GM04503 (cell line): ENCODE results near the gene ZNF865.

ENCODE experiments used
- DNase-seq: peaks from one replicate; pipeline ENCODE4 v3.0.0-alpha.2; 2012; ENCODE audit warnings: low read depth

The ZNF865 gene

DNA sequence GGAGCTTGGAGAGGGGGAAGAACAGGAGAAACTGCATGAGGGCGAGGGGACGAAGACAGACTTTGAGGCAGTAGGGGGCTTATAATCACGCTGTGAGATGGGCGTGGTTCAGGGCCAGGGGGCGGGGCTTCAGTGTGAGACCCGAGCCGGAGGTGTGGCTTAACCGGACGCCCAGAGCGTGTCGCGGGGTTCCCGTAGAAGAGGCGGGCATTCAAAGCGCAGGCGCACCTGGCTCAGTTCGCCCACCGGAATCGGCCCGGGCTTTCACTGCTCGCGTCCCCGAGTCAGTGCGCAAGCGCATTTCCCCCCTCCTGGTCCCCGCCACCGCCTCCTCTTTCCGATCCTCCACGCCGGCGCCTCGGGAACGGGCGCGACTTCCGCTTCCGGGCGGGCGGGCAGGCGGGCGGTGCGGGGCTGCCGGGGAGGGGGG, 225 bp upstream of the ZNF865 start:
- peak; percentile 65 for DNase-seq

DNA sequence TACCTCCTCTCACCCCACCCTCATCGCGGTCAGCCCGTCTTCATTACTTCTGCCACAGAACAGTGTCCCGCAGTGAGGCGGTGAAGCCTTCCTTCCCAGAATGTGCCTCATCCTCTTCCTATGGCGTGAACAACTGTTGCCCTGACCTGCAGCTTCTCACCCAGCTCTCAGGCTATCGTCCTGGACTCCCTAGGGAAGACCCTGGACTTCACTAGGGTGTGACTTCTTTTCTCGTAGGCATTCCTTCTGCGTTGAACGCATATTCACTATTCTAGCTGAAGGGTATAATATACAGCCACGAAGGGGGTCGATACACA, 982 bp downstream of the ZNF865 start:
- DNase-seq = no peak

DNA sequence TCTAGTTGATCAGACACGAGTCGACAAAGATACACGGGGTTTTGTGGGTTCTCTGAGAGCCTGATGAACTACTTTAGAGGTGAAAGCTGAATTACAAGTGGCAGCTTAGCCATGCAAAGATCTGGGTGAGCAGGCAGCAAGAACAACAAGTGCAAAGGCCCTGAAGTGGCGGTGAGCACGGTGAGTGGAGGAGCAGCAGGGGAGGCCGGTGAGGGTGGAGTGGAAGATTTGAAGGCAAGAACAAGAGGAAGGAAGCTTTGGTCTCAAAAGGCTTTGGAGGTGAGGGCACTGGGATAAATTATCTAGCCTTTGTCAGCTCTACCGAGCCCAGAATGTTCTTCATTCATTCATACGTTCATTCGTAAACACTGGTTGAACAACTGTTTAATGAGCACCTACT, 1.4 kb downstream of the ZNF865 start:
- DNase-seq = no peak

- DNase-seq = no peak
These were observed 3.9 kb downstream of the ZNF865 start for GRCh38 chr19:55609326-55609725.

DNA sequence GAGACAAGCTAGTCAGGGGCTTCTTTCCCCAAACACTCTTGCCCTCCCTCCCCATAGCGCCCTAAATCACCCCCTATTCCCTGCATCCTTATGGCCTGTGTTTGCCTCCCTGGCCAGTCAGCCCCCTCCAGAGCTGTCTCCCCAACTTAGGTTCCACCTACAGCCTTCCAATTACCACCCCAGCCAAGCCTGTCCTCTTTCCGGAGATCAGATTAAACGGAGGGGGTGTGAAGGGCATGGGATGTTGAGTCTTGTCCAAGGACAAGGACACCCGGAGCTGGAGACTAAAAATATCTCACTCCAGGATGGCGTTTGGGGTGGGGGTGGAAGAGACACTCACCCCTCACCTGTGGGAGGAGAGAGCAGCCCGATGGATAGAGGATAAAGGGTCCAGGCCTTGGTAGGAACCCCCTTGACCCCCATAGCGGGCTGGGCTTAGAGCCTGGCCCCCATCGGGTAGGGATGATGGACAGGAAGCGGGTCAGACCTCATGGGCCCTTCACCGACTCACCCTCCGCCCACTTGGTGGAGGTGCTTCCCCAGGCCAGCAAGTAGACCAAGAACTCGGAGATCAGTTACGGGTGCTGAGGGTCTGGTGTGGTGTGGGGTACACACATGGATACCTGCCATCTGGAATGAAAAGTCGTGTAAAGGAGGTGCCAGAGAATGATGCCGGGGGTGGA, 6.0 kb downstream of the ZNF865 start:
- no peak for DNase-seq

DNA sequence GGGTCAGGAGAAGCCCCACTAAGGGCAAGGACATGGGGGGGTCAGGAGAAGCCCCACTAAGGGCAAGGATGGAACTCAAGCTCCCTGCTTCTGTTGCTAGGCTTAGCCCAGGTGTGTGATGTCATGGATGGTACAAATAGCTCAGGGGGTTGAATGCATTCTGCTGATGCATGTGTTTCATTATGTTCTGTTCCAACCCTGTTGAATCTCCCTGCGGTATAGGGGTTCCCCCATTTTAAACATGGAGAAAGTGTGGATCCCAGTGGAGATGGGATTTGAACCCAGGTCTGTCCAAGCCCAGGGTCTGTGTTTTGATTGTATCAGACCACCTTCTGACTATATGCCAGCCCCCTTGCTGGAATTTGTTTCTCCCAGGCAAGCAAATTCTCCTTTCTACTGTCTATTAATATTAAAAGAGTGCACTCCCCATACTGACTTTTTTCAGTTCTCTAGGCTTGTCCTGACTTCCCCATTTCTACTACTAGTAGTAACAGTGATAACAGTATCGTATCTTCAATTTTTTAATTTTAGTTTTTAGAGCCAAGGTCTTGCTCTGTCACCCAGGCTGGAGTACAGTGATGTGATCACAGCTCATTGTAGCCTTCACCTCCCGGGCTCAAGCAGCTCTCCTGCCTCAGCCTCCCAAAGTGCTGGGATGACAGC, 6.7 kb downstream of the ZNF865 start:
- DNase-seq = no peak

- no peak for DNase-seq
These were observed 7.9 kb downstream of the ZNF865 start for GRCh38 chr19:55613396-55613795.

DNA sequence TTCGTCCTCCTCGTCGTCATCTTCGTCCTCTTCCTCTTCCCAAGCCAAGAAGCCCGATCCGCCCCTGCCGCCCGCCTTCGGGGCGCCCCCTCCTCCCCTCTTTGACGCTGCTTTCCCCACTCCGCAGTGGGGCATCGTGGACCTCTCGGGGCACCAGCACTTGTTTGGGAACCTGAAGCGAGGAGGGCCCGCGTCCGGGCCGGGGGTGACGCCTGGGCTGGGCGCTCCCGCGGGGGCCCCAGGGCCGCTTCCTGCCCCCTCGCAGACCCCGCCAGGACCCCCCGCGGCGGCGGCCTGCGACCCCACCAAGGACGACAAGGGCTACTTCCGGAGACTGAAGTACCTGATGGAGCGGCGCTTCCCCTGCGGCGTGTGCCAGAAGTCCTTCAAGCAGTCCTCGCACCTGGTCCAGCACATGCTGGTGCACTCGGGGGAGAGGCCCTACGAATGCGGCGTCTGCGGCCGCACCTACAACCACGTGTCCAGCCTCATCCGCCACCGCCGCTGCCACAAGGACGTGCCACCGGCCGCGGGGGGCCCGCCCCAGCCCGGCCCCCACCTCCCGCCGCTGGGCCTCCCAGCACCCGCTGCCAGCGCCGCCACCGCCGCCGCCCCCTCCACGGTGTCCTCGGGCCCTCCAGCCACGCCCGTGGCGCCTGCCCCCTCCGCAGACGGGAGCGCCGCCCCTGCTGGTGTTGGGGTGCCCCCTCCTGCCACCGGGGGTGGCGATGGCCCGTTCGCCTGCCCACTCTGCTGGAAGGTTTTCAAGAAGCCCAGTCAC, 8.7 kb downstream of the ZNF865 start:
- no peak for DNase-seq

GRCh38 chr19:55614711-55615542, 9.5 kb downstream of the ZNF865 start:
- DNase-seq = no peak

DNA sequence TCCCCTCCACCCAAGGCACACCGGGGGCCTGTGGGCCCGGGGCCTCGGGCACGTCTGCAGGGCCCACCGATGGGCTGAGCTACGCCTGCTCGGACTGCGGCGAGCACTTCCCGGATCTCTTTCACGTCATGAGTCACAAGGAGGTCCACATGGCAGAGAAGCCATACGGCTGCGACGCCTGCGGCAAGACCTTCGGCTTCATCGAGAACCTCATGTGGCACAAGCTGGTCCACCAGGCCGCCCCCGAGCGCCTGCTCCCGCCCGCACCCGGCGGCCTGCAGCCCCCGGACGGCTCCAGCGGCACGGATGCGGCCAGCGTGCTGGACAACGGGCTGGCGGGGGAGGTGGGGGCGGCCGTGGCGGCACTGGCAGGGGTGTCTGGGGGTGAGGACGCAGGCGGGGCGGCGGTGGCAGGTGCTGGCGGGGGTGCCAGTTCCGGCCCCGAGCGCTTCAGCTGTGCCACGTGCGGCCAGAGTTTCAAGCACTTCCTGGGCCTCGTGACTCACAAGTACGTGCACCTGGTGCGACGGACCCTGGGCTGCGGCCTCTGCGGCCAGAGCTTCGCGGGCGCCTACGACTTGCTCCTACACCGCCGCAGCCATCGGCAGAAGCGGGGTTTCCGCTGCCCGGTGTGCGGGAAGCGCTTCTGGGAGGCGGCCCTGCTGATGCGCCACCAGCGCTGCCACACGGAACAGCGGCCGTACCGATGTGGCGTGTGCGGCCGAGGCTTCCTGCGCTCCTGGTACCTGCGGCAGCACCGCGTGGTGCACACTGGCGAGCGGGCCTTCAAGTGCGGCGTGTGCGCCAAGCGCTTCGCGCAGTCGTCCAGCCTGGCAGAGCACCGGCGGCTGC, 10.3 kb downstream of the ZNF865 start:
- DNase-seq = no peak

GRCh38 chr19:55616395-55616875, 11.0 kb downstream of the ZNF865 start:
- DNase-seq = no peak

DNA sequence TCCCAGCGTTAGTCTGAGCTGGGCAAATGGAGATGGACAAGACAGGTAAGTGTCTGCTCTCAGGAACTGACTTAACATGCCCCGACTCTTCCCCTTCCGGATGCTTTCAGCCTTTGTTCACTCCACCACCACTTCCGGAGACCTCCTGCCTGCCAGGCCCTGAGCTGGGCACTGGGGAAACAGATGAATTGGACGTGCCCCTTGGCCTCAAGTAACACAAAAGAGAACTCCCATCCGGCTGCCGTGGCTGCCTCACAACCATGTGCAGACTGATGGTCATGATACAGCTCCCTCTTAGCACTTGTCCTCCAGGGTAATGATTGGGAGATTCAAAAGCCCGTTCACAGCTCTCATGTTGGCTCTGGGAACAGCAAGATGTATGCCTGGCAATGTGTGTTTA, 12.0 kb downstream of the ZNF865 start:
- no peak for DNase-seq

DNA sequence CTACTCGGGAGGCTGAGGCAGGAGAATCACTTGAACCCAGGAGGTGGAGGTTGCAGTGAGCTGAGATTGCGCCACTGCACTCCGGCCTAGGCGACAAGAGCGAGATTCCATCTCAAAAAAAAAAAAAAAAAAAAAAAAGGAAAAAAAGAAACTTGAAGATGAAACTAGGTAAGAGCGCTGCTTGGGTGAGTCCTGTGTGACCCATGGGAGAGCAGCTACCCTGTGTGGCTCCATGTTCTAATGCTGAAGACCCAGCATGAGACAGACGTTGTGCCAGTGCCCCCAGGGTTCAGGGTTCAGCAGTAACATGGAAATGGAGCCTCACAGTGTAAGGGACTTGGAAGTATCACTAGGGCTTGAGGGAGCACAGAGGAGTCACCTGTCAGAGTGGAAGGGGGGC, 13.0 kb downstream of the ZNF865 start:
- no peak for DNase-seq

- no peak for DNase-seq
These were observed 13.8 kb downstream of the ZNF865 start for GRCh38 chr19:55619286-55619685.

DNA sequence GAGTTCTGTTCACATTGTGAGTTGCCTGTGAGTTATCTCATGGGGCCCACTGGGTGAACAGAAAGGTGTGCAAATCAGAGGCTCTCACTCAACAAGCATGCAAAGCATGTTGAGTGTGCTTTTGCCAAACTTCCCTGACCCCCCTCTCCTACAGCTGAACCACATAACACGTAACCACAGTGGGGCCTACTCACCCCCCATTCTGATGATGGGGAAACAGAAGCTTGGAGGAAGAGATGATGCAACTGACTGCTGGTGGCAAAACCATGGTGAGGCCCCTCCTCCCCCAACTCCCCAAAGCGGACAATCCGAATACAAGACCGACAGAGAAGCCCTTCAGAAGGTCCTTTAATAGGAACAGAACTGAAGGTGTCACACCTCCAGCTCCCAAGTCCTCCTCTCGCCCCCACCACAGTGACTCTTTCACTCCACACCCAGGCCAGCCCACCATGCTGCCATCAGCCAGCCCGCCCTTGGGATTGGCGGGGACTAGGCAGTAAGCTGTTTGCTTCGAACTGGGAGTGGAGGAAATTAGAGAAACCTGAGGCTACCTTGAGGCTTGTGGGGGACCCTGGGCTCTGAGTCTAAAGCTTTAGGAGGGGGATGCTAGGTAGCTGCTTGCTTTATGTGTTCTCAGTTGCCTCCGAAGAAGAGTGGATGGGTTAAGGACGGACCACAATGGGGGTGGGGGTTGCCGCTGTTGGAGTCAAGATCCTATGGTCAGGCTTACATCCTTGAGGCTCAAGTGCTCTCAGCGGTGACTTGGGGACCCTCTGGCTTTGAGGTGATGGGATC, 15.2 kb downstream of the ZNF865 start:
- no peak for DNase-seq

DNA sequence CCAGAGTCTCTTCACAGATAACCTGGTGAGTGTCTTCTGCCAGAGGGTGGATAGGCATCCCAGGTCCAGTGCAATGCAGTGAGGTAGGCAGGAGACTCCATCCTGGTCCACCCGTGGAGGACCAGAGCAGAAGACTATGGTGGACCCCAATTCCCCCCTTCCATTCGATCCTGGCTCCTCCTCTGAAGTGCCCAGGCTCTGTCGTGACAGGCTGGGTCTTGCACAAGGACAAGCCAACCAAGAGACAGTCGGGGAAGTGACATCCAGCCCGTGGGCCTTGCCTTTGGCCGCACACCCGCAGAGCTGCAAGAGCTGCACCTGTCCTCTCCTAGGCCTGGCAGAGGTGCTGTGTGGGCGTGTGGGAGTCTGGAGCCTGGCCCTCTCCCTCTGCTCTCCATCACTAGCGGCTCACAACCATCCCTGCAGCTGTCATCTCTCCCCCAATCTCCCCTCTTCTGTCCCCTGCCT, 15.8 kb downstream of the ZNF865 start:
- DNase-seq = no peak

DNA sequence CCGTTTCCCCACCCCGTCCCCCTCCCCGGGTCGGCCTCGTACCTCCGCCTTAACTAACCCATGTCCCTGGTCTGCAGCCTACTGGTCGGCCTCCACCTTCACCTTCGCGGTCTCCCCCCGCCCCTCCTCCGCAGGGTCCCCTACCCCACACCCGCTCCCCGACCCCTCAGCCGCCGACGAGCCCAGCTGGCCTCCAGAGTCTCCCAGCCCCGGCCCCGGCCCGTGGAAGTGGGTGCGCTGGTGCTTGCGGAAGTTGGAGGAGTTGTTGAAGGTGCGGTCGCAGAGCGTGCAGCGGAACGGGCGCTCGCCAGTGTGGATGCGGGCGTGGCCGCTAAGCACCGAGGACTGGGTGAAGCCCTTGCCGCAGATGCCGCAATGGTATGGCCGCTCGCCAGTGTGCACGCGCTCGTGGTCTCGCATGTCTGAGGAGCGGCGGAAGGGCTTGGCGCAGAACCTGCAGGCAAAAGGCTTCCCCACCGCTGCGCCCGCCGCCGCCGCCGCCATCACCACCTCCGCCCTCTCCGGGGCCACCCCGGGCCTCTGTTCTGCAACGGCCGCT, 16.3 kb downstream of the ZNF865 start:
- no peak for DNase-seq

DNA sequence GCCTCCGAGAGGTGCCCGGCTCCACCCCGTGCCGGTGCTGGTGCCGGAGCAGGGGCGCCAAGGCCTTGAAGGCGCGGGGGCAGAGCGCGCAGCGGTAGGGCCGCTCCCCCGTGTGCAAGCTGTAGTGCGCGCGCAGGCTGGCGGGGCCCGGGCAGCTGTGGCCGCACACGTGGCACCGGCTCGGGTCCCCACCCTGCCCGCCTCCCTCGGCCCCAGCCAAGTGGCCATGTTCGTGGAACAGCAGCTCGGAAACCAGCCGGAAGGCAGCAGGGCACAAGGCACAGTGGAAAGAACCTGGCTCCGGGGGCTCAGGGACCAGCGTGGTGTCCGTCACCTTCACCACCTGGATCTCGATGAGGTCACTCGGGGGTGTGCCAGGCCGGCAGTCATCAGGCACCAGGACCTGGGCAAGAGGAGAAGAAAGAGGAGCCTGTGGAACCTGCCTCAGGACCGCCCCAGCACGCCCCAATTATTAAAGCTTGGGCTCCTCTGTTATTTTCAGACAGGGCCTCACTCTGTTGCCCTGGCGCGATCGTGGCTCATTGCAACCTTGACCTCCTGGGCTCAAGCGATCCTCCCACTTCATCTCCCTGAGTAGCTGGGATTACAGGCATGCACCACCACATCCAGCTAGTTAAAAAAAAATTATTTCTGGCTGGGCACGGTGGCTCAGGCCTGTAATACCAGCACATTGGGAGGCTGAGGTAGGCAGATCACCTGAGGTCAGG, 17.0 kb downstream of the ZNF865 start:
- no peak for DNase-seq

- no peak for DNase-seq
These were observed 17.7 kb downstream of the ZNF865 start for GRCh38 chr19:55623130-55623529.
